Caki2 (cell line): Measurements from ENCODE around the gene PSME3IP1. TPM values are rescaled to one million over a fixed set of nuclear protein-coding genes. Genes with fewer than 3 reads are reported as not detected.

Source experiments
- DNase-seq: peaks from one replicate; pipeline ENCODE4 v3.0.0-alpha.2; 2015; ENCODE audit warnings: low read depth
- in situ Hi-C: cut with HindIII; loops from 2 replicates; pipeline ENCODE4 v1.10.0; 2016; ENCODE audit warnings: low sequenced_read_pairs, low pct_unique_long_range_greater_than_20kb, mixed read lengths
- total RNA-seq: library from RNA; depleted of rRNA; stranded (reverse); fragments of >200 nt; shearing (Covaris generic); gene quantifications from 2 replicates; pipeline ENCODE4 v1.2.3, GENCODE V29; 2014; ENCODE audit warnings: low replicate concordance

The PSME3IP1 gene
- total RNA-seq, 1 experiment from 2014 or later: 38.9 TPM

GRCh38 chr16:57179215-57179828, 6.5 kb downstream of the PSME3IP1 start:
- DNase-seq: no peak
- in situ Hi-C loops: no loop called here

- no peak for DNase-seq
- in situ Hi-C loops: no loop called here
Measured at GRCh38 chr16:57178793-57179212, 7.0 kb downstream of the PSME3IP1 start.

GRCh38 chr16:57178196-57178595, 7.6 kb downstream of the PSME3IP1 start:
- DNase-seq: no peak
- in situ Hi-C loops: no loop called here

- no peak for DNase-seq
- in situ Hi-C loops: no loop called here
Measured at GRCh38 chr16:57175896-57176295, 9.9 kb downstream of the PSME3IP1 start.

GRCh38 chr16:57172721-57173290, 13.0 kb downstream of the PSME3IP1 start:
- no peak for DNase-seq
- in situ Hi-C loops: no loop called here

- DNase-seq: no peak
- in situ Hi-C loops: no loop called here
Measured at GRCh38 chr16:57169327-57169726, 16.5 kb downstream of the PSME3IP1 start.

- in situ Hi-C loops: no loop called here
- DNase-seq: peak; percentile 41
Measured at GRCh38 chr16:57167953-57168352, 17.9 kb downstream of the PSME3IP1 start.

- in situ Hi-C loops: no loop called here
- DNase-seq: no peak
Measured at GRCh38 chr16:57167538-57167937, 18.3 kb downstream of the PSME3IP1 start.

- in situ Hi-C loops: no loop called here
- DNase-seq: no peak
Measured at GRCh38 chr16:57166951-57167350, 18.9 kb downstream of the PSME3IP1 start.

- no peak for DNase-seq
- in situ Hi-C loops: no loop called here
Measured at GRCh38 chr16:57166451-57166850, 19.4 kb downstream of the PSME3IP1 start.

GRCh38 chr16:57165938-57166337, 19.9 kb downstream of the PSME3IP1 start:
- in situ Hi-C loops: no loop called here
- no peak for DNase-seq

GRCh38 chr16:57165483-57165882, 20.4 kb downstream of the PSME3IP1 start:
- in situ Hi-C loops: no loop called here

GRCh38 chr16:57163842-57164241, 22.0 kb downstream of the PSME3IP1 start:
- DNase-seq: no peak
- in situ Hi-C loops: no loop called here

More at GRCh38 chr16:57165483-57165882, 20.4 kb downstream of the PSME3IP1 start:
- DNase-seq: no peak

- in situ Hi-C loops: no loop called here
- no peak for DNase-seq
Measured at GRCh38 chr16:57159447-57159846, 26.4 kb downstream of the PSME3IP1 start.

- in situ Hi-C loops: no loop called here
- no peak for DNase-seq
Measured at GRCh38 chr16:57157533-57157932, 28.3 kb downstream of the PSME3IP1 start.

GRCh38 chr16:57156351-57156703, 29.5 kb downstream of the PSME3IP1 start:
- in situ Hi-C loops: no loop called here

GRCh38 chr16:57155702-57156350, 30.0 kb downstream of the PSME3IP1 start:
- no peak for DNase-seq
- in situ Hi-C loops: no loop called here

More at GRCh38 chr16:57156351-57156703, 29.5 kb downstream of the PSME3IP1 start:
- no peak for DNase-seq

- in situ Hi-C loops: no loop called here
Measured at GRCh38 chr16:57153841-57154240, 32.0 kb downstream of the PSME3IP1 start.

More at GRCh38 chr16:57153841-57154240, 32.0 kb downstream of the PSME3IP1 start:
- no peak for DNase-seq
